GM12878 (cell line): ENCODE results near the gene NOD2. TPM values are rescaled to one million over a fixed set of nuclear protein-coding genes. Genes with fewer than 3 reads are reported as not detected.

Source experiments
- ATAC-seq: fragments of 200-7000 bp; cut with Tn5 transposase; 3 replicates; pipeline ENCODE4 v1.9.1; 2020; ENCODE audit warnings: mild to moderate bottlenecking, moderate library complexity
- BruUV-seq: library from RNA; stranded (reverse); fragments of 400-500 nt; replicated peaks from 2 replicates; lab custom pipeline; 2021; lab: Mats Ljungman, UMichigan
- CTCF ChIA-PET: fragments of 300-600 bp; sonication (Branson Sonifier 250); formaldehyde crosslinking; extraction: SDS; loops from one replicate; lab custom pipeline; 2021; ENCODE audit warnings: inconsistent platforms; lab: Yijun Ruan, JAX
- POLR2A ChIA-PET: fragments of 350-600 bp; formaldehyde crosslinking; extraction: SDS; loops from one replicate; lab custom pipeline; 2021; ENCODE audit warnings: inconsistent platforms; lab: Charles Lee
- RAD21 ChIA-PET: fragments of 300-600 bp; sonication (Branson Sonifier 250); formaldehyde crosslinking; loops from one replicate; lab custom pipeline; 2023; ENCODE audit warnings: antibody characterized with exemption; ENCODE audit not compliant: unreplicated experiment; lab: Charles Lee
- SMC1A ChIA-PET: fragments of 300-600 bp; sonication (Branson Sonifier 250); formaldehyde crosslinking; loops from one replicate; lab custom pipeline; 2023; ENCODE audit not compliant: unreplicated experiment, uncharacterized antibody; lab: Charles Lee
- DNase-seq: peaks from one replicate; pipeline ENCODE4 v3.0.0-alpha.2; 2011; ENCODE audit warnings: low read depth, low spot score
- FAIRE-seq: peaks from 3 replicates; lab custom pipeline; 2011; peaks lifted over from hg19 to GRCh38; lab: Jason Lieb, UNC
- H2AFZ ChIP-seq: 2 replicates; pipeline ENCODE4 v1.6.0; 2011; ENCODE audit warnings: low read depth, low read length, control low read depth; ENCODE audit not compliant: control insufficient read depth
- H3K27ac ChIP-seq: 2 replicates; pipeline ENCODE4 v1.5.1; 2011; ENCODE audit warnings: control low read depth; ENCODE audit not compliant: control insufficient read depth, insufficient read depth
- H3K27me3 ChIP-seq, 2 experiments: replicated peaks in 1 of 2; 2 replicates each; pipeline versions ENCODE4 v1.6.0 to v1.6.1; 2011; ENCODE audit warnings: low read length in 1 of 2; ENCODE audit not compliant: control insufficient read depth in 2 of 2, insufficient read depth in 2 of 2
- H3K36me3 ChIP-seq, 2 experiments: 2 replicates each; pipeline ENCODE4 v1.5.1; 2011; ENCODE audit warnings: low read length in 1 of 2; ENCODE audit not compliant: control insufficient read depth in 2 of 2, insufficient read depth in 2 of 2
- H3K4me1 ChIP-seq: 2 replicates; pipeline ENCODE4 v1.6.1; 2011; ENCODE audit warnings: mild to moderate bottlenecking, low read length, moderate library complexity, mixed read lengths; ENCODE audit not compliant: control insufficient read depth, insufficient read depth
- H3K4me2 ChIP-seq: 2 replicates; pipeline ENCODE4 v1.6.0; 2011; ENCODE audit warnings: control low read depth; ENCODE audit not compliant: control insufficient read depth, insufficient read depth
- H3K4me3 ChIP-seq: fragments of 200-600 bp; sonication (generic); 2 replicates; pipeline ENCODE4 v1.5.1; 2016
- H3K79me2 ChIP-seq: 2 replicates; pipeline ENCODE4 v1.6.0; 2011; ENCODE audit warnings: low read length; ENCODE audit not compliant: control insufficient read depth, insufficient read depth
- H3K9ac ChIP-seq: 2 replicates; pipeline ENCODE4 v1.8.0; 2011; ENCODE audit warnings: low read length, control low read depth, mixed read lengths; ENCODE audit not compliant: control insufficient read depth, insufficient read depth
- H3K9me3 ChIP-seq: replicated peaks from 3 replicates; pipeline ENCODE4 v1.5.1; 2011; ENCODE audit warnings: mild to moderate bottlenecking, low read length; ENCODE audit not compliant: control insufficient read depth, insufficient read depth
- H4K20me1 ChIP-seq: 2 replicates; pipeline ENCODE4 v1.6.0; 2011; ENCODE audit not compliant: control insufficient read depth, insufficient read depth
- CTCF ChIP-seq, 3 experiments: IDR thresholded peaks in 2 of 3; conservative IDR thresholded peaks in 1 of 3; 2 replicates each; pipeline ENCODE4 v1.5.1; 2011; ENCODE audit warnings: low read depth in 3 of 3, low read length in 3 of 3, mild to moderate bottlenecking in 3 of 3, control low read depth in 2 of 3, moderate library complexity in 2 of 3, inconsistent platforms in 1 of 3, mixed read lengths in 1 of 3; ENCODE audit not compliant: control insufficient read depth in 2 of 3, insufficient read depth in 1 of 3; ENCODE audit errors: extremely low read depth in 1 of 3
- MXI1 ChIP-seq: fragments of 150-350 bp; IDR thresholded peaks from 2 replicates; pipeline ENCODE4 v1.6.1; 2011; ENCODE audit warnings: low read depth, mild to moderate bottlenecking, inconsistent platforms, low read length, improper control_type of control experiment
- POLR2A ChIP-seq: IDR thresholded peaks from 2 replicates; pipeline ENCODE4 v1.6.1; 2011; ENCODE audit warnings: low read depth, mild to moderate bottlenecking, low read length
- RAD21 ChIP-seq: IDR thresholded peaks from 2 replicates; pipeline ENCODE4 v1.6.1; 2011; ENCODE audit warnings: mild to moderate bottlenecking, low read depth, low read length, moderate library complexity; ENCODE audit not compliant: insufficient read depth
- SMARCA5 ChIP-seq: fragments of 450-650 bp; IDR thresholded peaks from 2 replicates; pipeline ENCODE4 v1.6.1; 2017; ENCODE audit warnings: mild to moderate bottlenecking
- SMC3 ChIP-seq: IDR thresholded peaks from 2 replicates; pipeline ENCODE4 v1.6.1; 2011; ENCODE audit warnings: low read length, improper control_type of control experiment, borderline replicate concordance
- SRF ChIP-seq, 2 experiments: IDR thresholded peaks; 2 replicates each; pipeline ENCODE4 v1.6.1; 2011; ENCODE audit warnings: low read depth in 2 of 2, low read length in 2 of 2, mild to moderate bottlenecking in 1 of 2, moderate library complexity in 1 of 2
- WGBS: methylation state at CpG from one replicate; pipeline ENCODE4 v1.1.6; 2016; ENCODE audit warnings: low lambda C conversion rate; ENCODE audit not compliant: insufficient replicate concordance, insufficient coverage; ENCODE audit errors: missing lambda C conversion rate; 5-methylcytosine and 5-hydroxymethylcytosine counted together
- in situ Hi-C: fragments of 300-500 bp; cut with MboI; formaldehyde crosslinking; loops from 9 replicates; pipeline ENCODE4 v1.14.3; 2018; ENCODE audit warnings: mixed read lengths
- intact Hi-C: fragments of 100-400 bp; cut with micrococcal nuclease; formaldehyde crosslinking; loops from one replicate; pipeline ENCODE4 v1.14.2; 2022; ENCODE audit not compliant: unreplicated experiment
- polyA plus RNA-seq, 11 experiments: library from polyadenylated mRNA; depleted of rRNA in 4 of 11; unstranded in 6 of 11; stranded (reverse) in 5 of 11; fragments of >200 nt; fragmentation: Nextera tagmentation in 4 of 11; fragmentation: Illumina TruSeq in 1 of 11; extraction: Ambion mirVana in 4 of 11; extraction: Trizol in 1 of 11; gene quantifications; 1 replicate in 1 of 11; 2 replicates in 10 of 11; pipeline versions ENCODE4 v1.2.1 to v1.2.3, GENCODE V29; 2011 to 2016; ENCODE audit warnings: inconsistent platforms in 2 of 11, missing spikeins in 2 of 11, low read depth in 1 of 11
- total RNA-seq, 4 experiments: library from RNA; depleted of rRNA in 3 of 4; stranded (reverse); fragments of >200 nt in 3 of 4; fragmentation: Illumina TruSeq in 1 of 4; extraction: Trizol in 1 of 4; gene quantifications; 2 replicates each; pipeline versions ENCODE4 v1.2.1 to v1.2.3, GENCODE V29; 2013 to 2021

NOD2 gene
- total and polyA plus RNA-seq, 10 of the 15 experiments (the other 5 are each of a cell fraction or from before 2014, with no cell fraction given): 1.0 to 18.6 (median 6.7) TPM

- Histone ChIP-seq H2AFZ (no peak overlapping the region), H3K79me2 (no peaks in the 10 kb centered on the region), H3K27ac (no peak overlapping the region), H3K4me1 (no peaks in the 10 kb centered on the region), H3K9me3 (no peaks in the 10 kb centered on the region), H4K20me1 (no peaks in the 10 kb centered on the region), H3K9ac (no peak overlapping the region), H3K36me3 (no peaks in the 10 kb centered on the region), H3K27me3 (no peaks in the 10 kb centered on the region; a peak in 2 of 4 replicates), H3K4me2 (no peak overlapping the region), H3K4me3 (no peak overlapping the region)
- DNase-seq (no peak), FAIRE-seq (no peak), ATAC-seq (peak; percentile 85)
- intact Hi-C loops (no loop called here), in situ Hi-C loops (no loop called here)
- BruUV-seq: no TSS peak
- WGBS: 17% methylated on average over 6 of the region's 6 CpGs
- ChIA-PET CTCF (interaction anchor here (0.5 to 1.6 kb wide), 15 partner anchors 19 to 787 kb away, joined by 3 to 9 read pairs (median 3); no protein-coding TSS in a partner anchor), RAD21 (interaction anchor here (0.9 to 1.2 kb wide), 6 partner anchors 20 to 620 kb away, joined by 3 to 6 read pairs (median 3); partner anchors contain the start of gene CNEP1R1), SMC1A (interaction anchor here (0.6 to 1.0 kb wide), 2 partner anchors 23 to 125 kb away, joined by 3 to 4 read pairs; no protein-coding TSS in a partner anchor), POLR2A (no interaction called here)
- TF ChIP-seq CTCF (IDR thresholded peaks at IDR 0.05 in 2 of 3, conservative IDR thresholded peaks at IDR 0.05 in 1 of 3; ENCODE audit: control insufficient read depth in 2 of 3, extremely low read depth in 1 of 3, insufficient read depth in 1 of 3, low read depth in 3 of 3, low read length in 3 of 3) (peak; percentile 33 to 55 (median 35); a peak in 5 of 6 replicates), SMC3 (peak; percentile 43; the same call in 1 of the 2 replicates), RAD21 (peak; percentile 68), SMARCA5 (no peak), SRF (IDR thresholded peaks at IDR 0.05; ENCODE audit: low read depth in 2 of 2, low read length in 2 of 2) (peak in 1 of 2 experiments; percentile 51; a peak in 1 of 4 replicates), MXI1 (no peak), POLR2A (no peak)
These were observed 48.7 kb upstream of the NOD2 start for GRCh38 chr16:50644729-50645128.
